Hematopoietic multipotent progenitor cell treated with erythropoietin and hydrocortisone succinate and interleukin-3 and kit ligand, for 6 days (in vitro differentiated cells): ENCODE results near the gene MAGOH.
"Not testable (repeated sequence)": the region's sequence is repeated elsewhere in the genome, so short reads cannot be mapped to it uniquely, and the experiment has no call there.

Experiments used
- DNase-seq: peaks from one replicate; pipeline ENCODE4 v3.0.0-alpha.2; 2015

MAGOH gene

DNA sequence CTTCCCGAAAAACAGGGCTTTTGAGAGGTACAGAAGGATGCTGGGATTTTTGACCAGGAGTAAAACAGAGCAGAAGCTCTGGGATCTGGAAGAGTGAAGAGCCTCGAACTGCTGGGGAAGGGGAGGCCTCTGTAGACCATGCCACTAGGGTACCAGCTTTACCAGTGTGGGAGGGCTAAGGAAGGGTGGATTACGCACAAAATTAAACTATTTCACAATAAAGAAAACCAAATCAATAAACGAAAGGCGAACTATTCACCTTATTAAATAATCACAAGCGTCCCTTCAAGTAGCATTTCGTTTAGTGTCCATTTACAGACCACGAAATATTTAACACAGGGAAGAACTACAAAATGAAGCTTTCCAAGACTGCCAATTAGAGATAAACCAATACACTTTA is 18.6 kb downstream of the MAGOH start:
- DNase-seq: no peak

DNA sequence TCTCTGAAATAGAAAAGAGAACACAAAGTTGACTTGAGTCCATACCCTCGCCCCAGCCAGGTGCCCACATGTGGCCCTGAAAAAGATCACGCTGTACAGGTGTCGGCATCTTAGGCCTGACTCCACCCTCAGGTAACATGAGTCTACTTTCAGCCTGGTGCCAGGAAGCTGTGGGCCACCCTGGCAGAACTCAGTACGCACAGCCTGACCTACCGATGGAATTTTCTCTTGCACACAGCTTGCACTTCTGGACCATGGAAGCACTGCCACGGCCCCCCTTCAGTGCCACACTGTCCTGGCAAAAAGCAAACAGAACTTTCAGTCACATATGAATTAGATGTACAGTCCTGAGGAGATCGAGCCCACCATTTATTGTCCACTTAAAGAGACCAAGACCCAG is 20.1 kb downstream of the MAGOH start:
- no peak for DNase-seq

DNA sequence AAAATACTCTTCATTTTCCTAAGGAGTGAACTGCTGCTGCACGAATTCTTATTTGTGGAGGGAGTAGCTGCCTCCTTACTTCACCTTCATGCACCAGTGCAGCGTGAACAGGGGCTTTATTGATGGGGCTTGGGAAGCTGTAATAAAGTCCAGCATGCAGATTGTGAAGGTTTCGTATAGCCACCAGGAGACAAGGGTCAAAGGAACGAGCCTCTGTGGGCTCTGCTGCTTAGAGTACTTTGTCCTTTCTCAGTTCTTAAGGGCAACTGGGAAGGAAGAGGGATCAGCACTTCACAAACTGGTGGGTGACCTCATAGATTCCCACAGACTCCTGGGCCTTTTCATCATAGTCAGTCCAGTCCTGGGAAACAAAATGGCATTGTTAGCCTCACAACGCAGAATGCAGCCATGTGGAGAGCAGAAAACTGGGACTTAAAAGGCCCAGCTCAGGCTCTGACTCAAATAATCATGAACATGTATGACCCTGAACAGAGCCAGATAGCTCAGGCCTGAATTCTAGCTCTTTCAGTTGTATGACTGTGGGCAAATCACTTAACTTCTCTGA is 23.9 kb downstream of the MAGOH start:
- DNase-seq: no peak

DNA sequence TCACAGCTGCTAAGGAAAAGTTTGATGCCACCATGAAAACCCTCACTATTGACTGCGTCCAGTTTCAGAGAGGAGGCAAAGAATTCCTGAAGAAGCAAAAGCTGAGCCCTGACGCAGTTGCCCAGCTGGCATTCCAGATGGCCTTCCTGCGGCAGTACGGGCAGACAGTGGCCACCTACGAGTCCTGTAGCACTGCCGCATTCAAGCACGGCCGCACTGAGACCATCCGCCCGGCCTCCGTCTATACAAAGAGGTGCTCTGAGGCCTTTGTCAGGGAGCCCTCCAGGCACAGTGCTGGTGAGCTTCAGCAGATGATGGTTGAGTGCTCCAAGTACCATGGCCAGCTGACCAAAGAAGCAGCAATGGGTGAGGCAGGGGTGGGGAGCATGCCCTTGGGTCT is 27.4 kb downstream of the MAGOH start:
- DNase-seq: no peak

DNA sequence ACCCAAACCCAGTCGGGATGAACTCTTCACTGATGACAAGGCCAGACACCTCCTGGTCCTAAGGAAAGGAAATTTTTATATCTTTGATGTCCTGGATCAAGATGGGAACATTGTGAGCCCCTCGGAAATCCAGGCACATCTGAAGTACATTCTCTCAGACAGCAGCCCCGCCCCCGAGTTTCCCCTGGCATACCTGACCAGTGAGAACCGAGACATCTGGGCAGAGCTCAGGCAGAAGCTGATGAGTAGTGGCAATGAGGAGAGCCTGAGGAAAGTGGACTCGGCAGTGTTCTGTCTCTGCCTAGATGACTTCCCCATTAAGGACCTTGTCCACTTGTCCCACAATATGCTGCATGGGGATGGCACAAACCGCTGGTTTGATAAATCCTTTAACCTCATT is 28.0 kb downstream of the MAGOH start:
- DNase-seq: no peak

DNA sequence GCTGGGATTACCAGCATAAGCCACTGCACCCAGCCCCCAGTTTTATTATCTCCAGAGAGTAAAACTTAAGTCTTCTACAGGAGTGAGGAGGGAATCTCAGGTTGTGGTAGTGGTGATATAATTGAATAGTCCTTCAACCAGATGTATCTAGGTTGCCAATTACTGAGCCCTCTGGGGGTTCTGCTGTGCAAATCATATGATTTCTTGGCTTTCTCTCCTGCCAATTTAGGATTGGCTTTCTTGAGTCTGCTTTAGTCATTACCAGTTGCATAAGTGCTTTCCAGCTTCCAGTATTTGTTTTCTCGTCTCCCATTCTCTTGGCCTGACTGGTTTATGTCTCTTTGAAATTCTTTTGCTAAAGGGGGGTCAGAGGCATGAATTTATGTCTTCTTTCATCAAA is 30.6 kb downstream of the MAGOH start:
- DNase-seq: no peak

DNA sequence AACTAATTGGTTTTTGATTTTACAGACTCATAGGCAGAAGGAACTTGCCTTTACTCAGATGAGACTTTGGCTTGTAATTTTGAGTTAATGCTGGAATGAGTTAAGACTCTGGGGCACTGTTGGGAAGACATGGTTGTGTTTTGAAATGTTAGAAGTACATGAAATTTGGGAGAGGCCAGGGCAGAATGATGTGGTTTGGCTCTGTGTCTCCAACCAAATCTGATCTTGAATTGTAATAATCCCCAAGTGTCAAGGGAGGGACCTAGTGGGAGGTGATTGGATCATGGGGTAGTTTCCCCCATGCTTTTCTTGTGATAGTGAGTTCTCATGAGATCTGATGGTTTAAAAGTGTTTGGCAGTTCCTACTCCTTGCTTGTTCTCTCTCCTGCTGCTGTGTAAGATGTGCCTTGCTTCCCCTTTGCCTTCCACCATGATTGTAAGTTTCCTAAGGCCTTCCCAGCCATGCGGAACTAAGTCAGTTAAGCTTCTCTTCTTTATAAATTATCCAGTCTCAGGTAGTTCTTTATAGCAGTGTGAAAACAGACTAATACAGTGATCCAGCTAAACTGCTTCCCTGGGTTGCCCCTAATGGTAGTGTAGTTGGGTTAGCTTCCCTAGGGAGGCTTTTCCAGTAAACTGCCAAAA is 31.5 kb downstream of the MAGOH start:
- DNase-seq: no peak

DNA sequence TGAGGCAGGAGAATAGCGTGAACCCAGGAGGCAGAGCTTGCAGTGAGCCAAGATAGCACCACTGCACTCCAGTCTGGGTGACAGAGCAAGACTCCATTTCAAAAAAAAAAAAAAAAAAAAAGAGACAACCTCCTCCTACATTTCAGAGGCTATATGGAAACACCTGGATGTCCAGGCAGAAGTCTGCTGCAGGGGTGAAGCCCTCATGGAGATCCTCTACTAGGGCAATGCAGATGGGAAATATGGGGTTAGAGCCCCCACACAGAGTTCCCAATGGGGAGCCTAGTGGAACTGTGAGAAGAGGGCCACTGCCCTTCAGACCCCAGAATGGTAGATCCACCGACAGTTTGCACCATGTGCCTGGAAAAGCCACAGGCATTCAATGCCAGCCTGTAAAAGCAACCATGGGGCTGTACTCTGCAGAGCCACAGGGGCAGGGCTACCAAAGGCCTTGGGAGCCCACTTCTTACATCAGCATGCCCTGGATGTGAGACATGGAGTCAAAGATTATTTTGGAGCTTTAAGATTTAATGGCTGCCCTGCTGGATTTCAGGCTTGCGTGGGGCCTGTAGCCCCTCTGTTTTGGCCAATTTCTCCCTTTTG is 32.1 kb downstream of the MAGOH start:
- not testable (repeated sequence) for DNase-seq

DNA sequence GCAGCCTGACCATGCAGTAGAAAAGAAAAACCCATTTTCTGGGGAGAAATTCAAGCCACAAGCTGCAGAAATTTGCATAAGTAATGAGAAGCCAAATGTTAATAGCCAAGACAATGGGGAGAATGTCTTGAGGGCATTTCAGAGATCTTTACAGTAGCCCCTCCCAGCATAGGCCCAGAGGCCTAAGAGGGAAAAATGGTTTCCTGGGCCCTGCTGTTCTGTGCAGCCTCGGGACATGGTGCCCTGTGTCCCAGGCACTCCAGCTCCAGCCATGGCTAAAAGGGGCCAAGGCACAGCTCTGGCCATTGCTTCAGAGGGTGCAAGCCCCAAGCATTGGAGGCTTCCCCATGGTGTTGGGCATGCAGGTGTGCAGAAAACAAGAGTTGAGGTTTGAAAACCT is 32.8 kb downstream of the MAGOH start:
- DNase-seq: not testable (repeated sequence)

DNA sequence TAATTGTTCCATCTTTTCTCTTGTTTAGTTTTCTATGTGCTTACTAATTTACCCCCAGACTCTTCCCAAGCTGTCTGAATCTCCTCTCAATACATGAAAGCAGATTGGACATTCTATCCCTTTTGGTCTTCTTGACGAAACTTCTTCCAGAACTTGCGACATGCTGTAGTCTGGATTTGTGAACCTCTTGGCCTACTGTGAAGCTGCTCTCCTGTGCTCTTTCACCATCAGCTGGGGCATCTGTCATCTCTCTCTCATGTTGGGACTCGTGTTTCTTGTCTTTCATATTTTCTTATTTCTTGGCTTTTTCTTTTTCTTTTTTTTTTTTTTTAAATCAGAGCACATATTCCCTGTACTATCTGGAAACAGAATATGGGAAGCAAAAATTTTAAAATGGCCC is 34.9 kb downstream of the MAGOH start:
- DNase-seq: no peak

DNA sequence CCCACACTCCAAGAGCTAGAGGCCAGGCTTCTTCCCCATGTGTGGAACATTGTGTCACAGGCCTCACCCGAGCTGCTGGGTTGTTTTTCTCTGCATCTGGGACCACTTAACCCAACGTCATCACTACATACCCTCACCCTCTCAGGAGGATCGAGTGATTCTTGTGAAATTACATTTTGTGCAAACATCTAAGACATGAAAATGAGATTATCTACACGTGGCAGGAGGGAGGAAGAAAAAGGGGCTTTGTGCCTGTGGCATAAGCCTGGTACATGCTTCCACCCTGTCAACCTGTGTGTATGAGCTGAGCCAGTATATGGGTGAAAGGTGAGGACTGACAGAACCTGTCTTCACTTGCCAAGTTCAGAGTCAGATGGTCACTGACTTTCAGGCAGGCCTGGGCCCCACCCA is 40.1 kb downstream of the MAGOH start:
- no peak for DNase-seq

DNA sequence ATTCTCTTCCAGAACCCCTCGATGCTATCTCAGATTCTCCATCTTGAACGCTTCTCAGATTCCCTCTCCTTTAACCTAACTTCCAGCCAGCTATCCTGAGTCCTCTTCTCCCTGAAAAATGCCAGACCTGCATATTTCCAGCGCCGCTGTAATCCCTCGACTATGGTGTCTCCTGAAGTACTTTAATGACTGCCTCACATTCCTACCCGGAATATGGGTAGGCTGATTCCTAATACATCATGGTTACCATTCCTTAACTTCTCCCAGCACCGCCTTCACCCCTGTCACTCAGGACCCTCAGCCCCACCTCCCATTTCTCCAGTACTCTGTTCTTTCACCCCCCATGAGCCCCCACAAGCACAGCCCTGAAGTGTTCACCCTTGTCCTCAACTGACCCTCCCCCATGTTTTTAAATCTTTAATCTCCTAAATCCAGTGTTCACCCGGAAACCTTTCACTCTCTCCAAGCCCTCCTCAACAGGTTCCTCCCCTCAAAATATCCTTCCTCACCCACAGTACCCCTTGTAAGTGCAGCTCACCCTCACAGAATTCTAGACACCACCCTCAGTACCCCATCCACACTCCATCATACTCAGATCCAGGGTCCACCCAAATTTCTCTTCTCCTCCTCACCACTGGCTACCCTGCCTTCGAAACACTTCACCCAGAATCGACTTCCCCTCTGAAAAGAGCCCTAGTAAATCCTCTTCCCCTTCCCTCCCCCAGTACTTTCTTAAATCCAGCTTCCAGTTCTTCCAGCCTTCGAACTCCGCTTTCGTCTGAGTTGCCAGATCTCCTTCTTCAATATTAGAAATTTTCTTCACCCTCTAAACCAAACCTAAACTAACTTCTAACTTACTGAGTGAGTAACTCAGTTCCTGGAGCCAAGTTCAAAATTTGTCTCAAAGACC is 40.8 kb downstream of the MAGOH start:
- DNase-seq: peak; percentile 16

DNA sequence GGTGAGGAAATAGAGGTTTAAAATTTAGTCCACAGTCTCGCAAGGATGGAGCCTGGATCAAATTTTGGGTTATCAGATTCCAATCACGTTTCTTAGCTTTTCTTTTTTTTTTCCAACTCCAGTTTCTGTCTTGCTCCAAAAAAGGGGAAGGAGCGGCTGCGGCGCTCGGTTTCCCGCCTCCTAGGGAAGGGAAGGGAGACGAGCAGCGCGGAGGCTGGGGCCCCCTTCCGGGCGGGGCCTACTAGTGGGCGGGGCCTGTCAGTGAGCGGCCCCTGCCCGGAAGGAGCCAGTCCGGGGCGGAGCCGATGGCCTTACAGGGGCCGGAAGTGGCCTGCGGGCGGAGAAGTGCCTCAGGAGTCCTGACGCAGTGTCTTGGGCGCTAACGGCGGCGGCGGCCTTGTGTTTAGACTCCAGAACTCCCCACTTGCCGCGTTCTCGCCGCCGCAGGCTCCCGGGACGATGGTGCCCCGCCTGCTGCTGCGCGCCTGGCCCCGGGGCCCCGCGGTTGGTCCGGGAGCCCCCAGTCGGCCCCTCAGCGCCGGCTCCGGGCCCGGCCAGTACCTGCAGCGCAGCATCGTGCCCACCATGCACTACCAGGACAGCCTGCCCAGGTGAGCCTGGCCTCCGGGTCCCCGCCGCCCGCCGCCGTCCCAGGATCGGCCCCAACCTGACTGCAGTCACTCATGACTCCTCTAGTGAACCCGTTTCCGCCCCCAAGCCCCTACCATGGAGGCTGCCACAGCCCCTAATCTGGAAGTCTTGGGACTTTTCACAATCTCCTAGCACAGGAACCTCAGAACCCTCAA is 41.6 kb downstream of the MAGOH start, which contains the start of gene CPT2:
Gene CPT2 (plus strand): TSS at position 340 of the 806 bp plus-strand sequence. CDS start 120 bp downstream, at position 460.
- DNase-seq: peak; percentile 98

DNA sequence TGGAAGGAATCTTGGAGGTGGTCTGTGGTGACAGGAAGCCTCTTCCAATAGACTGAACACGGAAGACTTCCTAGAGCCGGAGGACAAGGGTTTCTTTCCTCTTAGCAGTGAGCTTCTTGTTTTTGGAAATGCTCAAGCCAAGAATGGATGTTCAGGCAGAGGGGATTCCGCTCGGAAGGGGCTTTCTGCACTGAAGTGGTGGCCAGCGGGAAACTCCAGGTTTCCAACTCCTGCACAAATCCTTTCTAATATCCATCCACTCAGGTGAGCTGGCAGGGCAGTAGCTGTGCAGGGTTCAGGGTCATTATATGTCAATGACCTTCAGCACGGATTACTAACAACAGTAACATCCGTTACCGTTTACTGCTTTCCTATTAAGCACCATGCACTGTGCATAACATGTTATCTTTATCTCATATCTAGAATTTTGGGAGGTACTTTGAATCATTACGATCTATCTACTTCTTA is 42.3 kb downstream of the MAGOH start:
- no peak for DNase-seq

DNA sequence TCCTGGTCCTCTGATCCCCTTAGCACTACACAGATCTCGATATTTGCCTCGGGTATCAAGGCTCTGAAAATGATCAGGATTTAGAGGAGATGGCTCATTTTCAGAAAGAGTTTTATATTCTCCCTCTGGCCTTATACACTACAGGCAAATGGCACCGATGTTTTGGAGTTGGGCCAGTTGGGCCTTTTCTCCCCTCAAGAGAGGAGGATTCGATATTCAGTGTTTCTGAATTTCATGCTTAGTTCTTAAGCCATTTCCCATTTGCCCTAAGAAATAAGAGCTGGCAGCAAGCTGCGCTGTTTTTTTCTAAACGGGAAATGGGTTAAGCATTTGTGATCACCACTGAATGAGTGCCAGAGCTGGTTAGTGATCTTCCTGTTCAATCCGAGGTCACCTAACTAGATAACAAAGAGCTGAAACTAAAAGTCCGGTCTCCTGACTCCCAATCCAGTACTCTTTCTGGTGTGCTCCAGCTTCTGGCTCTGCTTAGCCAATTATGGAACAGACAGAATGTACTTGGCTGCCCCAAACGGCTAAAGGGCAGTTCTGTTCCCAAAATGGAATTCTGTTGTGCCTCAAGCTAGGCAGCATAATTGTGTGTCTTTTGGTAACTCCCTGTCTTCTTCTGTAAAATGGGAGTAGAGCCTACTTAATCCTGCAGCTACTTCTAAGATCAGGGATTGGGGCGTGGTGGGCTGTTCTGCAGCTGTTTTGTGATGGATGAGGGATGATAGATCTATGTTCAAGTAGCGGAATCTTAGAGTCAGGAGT is 42.9 kb downstream of the MAGOH start:
- no peak for DNase-seq

DNA sequence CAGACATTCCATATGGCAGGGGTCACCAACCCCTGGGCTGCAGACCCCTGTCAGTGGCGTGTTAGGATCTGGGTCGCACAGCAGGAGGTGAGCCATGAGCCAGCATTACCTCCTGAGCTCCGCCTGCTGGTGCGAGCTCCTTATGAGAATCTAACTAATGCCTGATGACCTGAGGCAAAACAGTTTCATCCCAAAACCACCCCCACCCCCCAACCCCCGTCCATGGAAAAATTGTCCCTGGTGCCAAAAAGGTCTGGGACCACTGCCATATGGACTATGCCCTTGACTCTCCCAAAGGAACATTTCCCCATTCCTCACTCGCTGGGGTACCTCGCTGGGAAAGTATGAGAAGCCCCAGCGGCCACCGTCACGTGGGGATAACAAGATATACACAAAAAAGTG is 48.1 kb downstream of the MAGOH start:
- no peak for DNase-seq

DNA sequence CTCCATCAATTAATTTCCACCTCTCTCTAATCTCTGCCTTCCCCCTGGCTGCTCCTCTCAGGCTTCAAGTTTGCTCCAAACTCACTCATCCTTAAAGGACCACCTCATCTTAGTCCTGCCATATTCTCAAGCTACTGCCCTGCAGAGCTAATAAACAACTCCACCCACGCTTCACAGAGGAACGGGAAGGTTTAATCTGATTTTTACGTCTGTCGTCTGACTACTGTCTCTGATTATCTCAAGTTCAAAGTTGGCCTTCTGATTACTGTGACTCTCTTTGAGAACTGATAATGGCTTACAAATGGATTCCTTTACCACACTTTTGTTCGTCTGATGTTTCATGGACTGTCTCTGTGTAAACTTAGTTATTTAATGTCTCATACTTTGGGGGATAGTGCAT is 49.3 kb downstream of the MAGOH start:
- DNase-seq: peak; percentile 50

DNA sequence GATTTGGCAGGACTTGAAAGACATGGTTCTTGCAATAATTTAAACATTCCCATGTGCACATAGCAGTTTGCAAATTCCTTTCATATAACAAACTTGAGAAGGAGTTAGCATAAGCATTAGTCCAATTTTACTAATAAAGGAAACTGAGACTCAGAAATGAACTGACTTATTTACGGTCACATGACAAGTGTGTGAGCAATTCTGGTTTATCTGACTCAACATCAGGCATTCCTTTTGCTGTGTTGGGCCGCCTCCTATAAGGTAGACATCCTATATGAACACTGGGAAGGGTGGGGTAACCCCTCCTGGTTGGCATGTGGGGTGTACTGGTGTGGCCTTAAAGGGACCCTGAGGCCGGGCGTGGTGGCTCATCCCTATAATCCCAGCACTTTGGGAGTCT is 50.2 kb downstream of the MAGOH start:
- DNase-seq: no peak

DNA sequence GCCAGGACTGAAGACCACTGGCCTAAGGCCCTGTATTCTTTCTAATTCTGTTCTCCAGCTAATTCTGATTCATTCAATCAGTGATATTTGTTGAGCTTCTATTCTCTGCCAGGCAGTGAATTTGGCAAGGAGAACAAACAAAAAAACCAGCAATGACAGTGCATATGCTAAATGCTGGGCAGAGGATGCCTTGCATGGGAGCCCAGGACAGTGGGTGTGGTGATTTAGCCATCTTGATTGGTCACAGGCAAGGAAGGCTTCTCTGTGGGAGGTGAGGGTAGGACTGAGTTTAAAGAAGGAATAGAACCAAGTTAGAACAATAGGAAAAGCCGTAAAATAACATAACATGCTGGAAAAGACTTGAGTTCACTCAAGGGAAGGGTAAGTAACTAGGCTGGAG is 50.9 kb downstream of the MAGOH start:
- no peak for DNase-seq

DNA sequence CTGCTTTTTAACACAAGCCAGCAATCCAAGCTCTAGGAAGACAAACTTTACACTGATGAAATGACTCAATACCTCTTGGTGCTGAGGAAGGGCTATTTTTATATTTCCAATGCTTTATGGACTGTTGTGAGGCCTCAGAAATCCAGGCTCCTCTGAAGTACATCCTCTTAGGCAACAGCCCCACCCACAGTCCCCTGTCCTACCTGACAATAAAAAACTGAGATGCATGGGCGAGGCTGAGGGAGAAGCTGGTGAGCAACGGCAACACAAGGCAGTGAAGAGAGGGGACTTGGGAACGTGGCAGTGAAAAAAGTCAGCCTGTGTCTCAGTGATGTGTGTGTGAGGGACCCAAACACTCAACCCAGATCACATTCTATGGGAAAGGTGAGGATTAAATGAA is 51.8 kb downstream of the MAGOH start:
- no peak for DNase-seq

DNA sequence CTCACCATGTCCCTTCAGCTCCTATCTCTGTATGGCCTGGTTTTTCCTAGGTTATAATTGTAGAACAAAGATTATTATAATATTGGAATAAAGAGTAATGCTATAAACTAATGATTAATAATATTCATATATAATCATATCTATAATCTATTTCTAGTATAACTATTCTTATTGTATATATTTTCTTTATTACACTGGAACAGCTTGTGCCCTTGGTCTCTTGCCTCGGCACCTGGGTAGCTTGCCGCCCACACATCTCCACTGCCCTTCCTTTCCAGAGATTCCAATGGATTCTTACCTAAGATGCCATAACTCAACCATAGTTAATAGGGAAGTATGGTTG is 52.4 kb downstream of the MAGOH start:
- not testable (repeated sequence) for DNase-seq
